ENCODE measurements around the gene ZNF225. TPM values are rescaled to one million over a fixed set of nuclear protein-coding genes. Genes with fewer than 3 reads are reported as not detected.

ZNF225 gene
- total and polyA plus RNA-seq, 9 of the 15 experiments (the other 6 are each of a cell fraction or from before 2014, with no cell fraction given): 1.4 to 4.2 (median 2.2) TPM

DNA sequence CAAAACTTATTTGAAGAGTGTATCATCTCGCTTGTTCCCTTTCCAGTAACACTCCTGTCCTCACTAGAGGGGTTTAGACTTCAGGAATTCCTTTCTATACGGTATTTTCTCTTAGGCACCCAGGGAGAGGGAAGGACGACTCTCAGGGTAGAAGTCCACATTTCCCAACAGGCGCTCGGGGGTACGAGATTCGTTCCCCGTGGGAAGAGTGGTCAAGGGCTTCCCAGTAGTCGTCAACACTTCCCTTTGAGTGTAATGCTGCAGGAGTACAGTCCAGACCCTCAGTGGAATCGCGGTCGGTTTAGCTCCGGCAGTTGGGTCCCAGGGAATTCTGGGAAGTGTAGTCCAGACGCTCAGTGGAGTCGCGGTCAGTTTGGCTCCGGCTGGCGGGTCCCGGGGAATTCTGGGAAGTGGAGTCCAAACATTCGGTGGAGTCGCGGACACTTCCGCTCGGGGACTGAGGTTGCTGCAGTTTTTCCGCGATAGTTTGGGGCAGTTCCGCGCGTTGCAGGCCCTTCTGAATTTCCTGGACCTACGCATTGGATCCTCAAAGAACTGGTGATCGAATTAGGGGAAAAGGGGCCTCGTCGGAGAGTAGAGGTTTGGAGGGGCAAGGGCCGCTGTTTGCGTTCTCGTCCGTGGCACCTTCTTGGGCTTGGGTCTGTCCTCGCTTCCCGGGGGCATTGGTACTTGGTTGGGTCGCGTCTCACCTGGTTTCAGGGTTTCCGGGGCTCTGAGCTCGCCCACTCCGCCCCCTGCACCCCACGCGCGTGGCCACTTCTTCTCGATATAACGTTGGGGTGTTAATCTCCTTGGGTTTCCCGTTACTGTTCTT lies 19.1 kb upstream of the ZNF225 start, which contains the start of gene ZNF224 (continued):
- TF ChIP-seq, protein P1, sequence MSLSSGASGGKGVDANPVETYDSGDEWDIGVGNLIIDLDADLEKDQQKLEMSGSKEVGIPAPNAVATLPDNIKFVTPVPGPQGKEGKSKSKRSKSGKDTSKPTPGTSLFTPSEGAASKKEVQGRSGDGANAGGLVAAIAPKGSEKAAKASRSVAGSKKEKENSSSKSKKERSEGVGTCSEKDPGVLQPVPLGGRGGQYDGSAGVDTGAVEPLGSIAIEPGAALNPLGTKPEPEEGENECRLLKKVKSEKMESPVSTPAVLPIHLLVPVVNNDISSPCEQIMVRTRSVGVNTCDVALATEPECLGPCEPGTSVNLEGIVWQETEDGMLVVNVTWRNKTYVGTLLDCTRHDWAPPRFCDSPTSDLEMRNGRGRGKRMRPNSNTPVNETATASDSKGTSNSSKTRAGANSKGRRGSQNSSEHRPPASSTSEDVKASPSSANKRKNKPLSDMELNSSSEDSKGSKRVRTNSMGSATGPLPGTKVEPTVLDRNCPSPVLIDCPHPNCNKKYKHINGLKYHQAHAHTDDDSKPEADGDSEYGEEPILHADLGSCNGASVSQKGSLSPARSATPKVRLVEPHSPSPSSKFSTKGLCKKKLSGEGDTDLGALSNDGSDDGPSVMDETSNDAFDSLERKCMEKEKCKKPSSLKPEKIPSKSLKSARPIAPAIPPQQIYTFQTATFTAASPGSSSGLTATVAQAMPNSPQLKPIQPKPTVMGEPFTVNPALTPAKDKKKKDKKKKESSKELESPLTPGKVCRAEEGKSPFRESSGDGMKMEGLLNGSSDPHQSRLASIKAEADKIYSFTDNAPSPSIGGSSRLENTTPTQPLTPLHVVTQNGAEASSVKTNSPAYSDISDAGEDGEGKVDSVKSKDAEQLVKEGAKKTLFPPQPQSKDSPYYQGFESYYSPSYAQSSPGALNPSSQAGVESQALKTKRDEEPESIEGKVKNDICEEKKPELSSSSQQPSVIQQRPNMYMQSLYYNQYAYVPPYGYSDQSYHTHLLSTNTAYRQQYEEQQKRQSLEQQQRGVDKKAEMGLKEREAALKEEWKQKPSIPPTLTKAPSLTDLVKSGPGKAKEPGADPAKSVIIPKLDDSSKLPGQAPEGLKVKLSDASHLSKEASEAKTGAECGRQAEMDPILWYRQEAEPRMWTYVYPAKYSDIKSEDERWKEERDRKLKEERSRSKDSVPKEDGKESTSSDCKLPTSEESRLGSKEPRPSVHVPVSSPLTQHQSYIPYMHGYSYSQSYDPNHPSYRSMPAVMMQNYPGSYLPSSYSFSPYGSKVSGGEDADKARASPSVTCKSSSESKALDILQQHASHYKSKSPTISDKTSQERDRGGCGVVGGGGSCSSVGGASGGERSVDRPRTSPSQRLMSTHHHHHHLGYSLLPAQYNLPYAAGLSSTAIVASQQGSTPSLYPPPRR (CRISPR knock-in tag; IDR thresholded peaks at IDR 0.05; ENCODE audit: borderline replicate concordance): peak; percentile 34; the same call in 1 of the 2 replicates
- peak in 1 of 2 experiments; percentile 22; a peak in 1 of 4 replicates for TF ChIP-seq MNT (conservative IDR thresholded peaks at IDR 0.05)
- TF ChIP-seq CXXC5 (CRISPR knock-in tag; IDR thresholded peaks at IDR 0.05): peak; percentile 56
- TF ChIP-seq SMAD1 (IDR thresholded peaks at IDR 0.05; ENCODE audit: low read depth, low read length, partially characterized antibody): no peak
- TF ChIP-seq GABPB1 (CRISPR knock-in tag; IDR thresholded peaks at IDR 0.05): peak; percentile 90
- TF ChIP-seq FOSL1 (tag; conservative IDR thresholded peaks at IDR 0.05): no peak
- no peak for TF ChIP-seq CBX2 (IDR thresholded peaks at IDR 0.05; ENCODE audit: insufficient read depth, low read length, poor library complexity, severe bottlenecking)
- TF ChIP-seq, protein P2, sequence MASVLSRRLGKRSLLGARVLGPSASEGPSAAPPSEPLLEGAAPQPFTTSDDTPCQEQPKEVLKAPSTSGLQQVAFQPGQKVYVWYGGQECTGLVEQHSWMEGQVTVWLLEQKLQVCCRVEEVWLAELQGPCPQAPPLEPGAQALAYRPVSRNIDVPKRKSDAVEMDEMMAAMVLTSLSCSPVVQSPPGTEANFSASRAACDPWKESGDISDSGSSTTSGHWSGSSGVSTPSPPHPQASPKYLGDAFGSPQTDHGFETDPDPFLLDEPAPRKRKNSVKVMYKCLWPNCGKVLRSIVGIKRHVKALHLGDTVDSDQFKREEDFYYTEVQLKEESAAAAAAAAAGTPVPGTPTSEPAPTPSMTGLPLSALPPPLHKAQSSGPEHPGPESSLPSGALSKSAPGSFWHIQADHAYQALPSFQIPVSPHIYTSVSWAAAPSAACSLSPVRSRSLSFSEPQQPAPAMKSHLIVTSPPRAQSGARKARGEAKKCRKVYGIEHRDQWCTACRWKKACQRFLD (CRISPR knock-in tag; IDR thresholded peaks at IDR 0.05): peak; percentile 51; the same call in 1 of the 2 replicates
- no peak for TF ChIP-seq KDM1A (IDR thresholded peaks at IDR 0.05)
- no peak for TF ChIP-seq TAF15 (IDR thresholded peaks at IDR 0.05; ENCODE audit: low read depth, low read length)
- TF ChIP-seq, protein P3, sequence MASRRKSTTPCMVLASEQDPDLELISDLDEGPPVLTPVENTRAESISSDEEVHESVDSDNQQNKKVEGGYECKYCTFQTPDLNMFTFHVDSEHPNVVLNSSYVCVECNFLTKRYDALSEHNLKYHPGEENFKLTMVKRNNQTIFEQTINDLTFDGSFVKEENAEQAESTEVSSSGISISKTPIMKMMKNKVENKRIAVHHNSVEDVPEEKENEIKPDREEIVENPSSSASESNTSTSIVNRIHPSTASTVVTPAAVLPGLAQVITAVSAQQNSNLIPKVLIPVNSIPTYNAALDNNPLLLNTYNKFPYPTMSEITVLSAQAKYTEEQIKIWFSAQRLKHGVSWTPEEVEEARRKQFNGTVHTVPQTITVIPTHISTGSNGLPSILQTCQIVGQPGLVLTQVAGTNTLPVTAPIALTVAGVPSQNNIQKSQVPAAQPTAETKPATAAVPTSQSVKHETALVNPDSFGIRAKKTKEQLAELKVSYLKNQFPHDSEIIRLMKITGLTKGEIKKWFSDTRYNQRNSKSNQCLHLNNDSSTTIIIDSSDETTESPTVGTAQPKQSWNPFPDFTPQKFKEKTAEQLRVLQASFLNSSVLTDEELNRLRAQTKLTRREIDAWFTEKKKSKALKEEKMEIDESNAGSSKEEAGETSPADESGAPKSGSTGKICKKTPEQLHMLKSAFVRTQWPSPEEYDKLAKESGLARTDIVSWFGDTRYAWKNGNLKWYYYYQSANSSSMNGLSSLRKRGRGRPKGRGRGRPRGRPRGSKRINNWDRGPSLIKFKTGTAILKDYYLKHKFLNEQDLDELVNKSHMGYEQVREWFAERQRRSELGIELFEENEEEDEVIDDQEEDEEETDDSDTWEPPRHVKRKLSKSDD (conservative IDR thresholded peaks at IDR 0.05; ENCODE audit: low read length): no peak
- TF ChIP-seq, protein P4, sequence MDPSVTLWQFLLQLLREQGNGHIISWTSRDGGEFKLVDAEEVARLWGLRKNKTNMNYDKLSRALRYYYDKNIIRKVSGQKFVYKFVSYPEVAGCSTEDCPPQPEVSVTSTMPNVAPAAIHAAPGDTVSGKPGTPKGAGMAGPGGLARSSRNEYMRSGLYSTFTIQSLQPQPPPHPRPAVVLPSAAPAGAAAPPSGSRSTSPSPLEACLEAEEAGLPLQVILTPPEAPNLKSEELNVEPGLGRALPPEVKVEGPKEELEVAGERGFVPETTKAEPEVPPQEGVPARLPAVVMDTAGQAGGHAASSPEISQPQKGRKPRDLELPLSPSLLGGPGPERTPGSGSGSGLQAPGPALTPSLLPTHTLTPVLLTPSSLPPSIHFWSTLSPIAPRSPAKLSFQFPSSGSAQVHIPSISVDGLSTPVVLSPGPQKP (CRISPR knock-in tag; IDR thresholded peaks at IDR 0.05): no peak
- TF ChIP-seq MYBL2 (IDR thresholded peaks at IDR 0.05; ENCODE audit: low read depth): no peak; the same call in 1 of the 2 replicates
- no peak for TF ChIP-seq MYBL2 (CRISPR knock-in tag; IDR thresholded peaks at IDR 0.05; ENCODE audit: borderline replicate concordance)

Data from K562 (cell line).